Stimulated activated naive CD8-positive, alpha-beta T cell treated with anti-CD3 and anti-CD28 coated beads, Interleukin-15, Interleukin-2, amounts not matched to agents 100 ng/mL and 50 ng/mL, for 24 hours (primary cell): Measurements from ENCODE around the gene ATP6V1C2.

Experiments used
- H3K27ac Mint-ChIP-seq: one replicate; pipeline ENCODE4 v1.8.0; 2021; ENCODE audit warnings: mild to moderate bottlenecking, mixed read lengths
- H3K27me3 Mint-ChIP-seq: one replicate; pipeline ENCODE4 v1.8.0; 2021; ENCODE audit warnings: mixed read lengths
- H3K36me3 Mint-ChIP-seq: one replicate; pipeline ENCODE4 v1.8.0; 2021; ENCODE audit warnings: low read depth, mixed read lengths
- H3K4me1 Mint-ChIP-seq: one replicate; pipeline ENCODE4 v1.8.0; 2021; ENCODE audit warnings: low read depth, mixed read lengths
- H3K4me3 Mint-ChIP-seq: one replicate; pipeline ENCODE4 v1.8.0; 2021; ENCODE audit warnings: mild to moderate bottlenecking, mixed read lengths
- H3K9me3 Mint-ChIP-seq: one replicate; pipeline ENCODE4 v1.8.0; 2021; ENCODE audit warnings: mixed read lengths

Gene ATP6V1C2

GRCh38 chr2:10753156-10753555 is 31.7 kb downstream of the ATP6V1C2 start:
- no peaks in the 10 kb centered on the region for H3K4me1 Mint-ChIP-seq
- no peaks in the 10 kb centered on the region for H3K36me3 Mint-ChIP-seq
- no peak overlapping the region for H3K27ac Mint-ChIP-seq
- H3K4me3 Mint-ChIP-seq, result no peak overlapping the region
- peaks cover 10% of the 10 kb centered on the region for H3K27me3 Mint-ChIP-seq
- no peaks in the 10 kb centered on the region for H3K9me3 Mint-ChIP-seq

GRCh38 chr2:10753876-10754275 is 32.4 kb downstream of the ATP6V1C2 start:
- H3K4me3 Mint-ChIP-seq, result no peak overlapping the region
- H3K36me3 Mint-ChIP-seq, result no peaks in the 10 kb centered on the region
- H3K9me3 Mint-ChIP-seq, result no peaks in the 10 kb centered on the region
- H3K27ac Mint-ChIP-seq, result no peak overlapping the region
- no peaks in the 10 kb centered on the region for H3K4me1 Mint-ChIP-seq
- peaks cover 10% of the 10 kb centered on the region for H3K27me3 Mint-ChIP-seq

GRCh38 chr2:10755621-10756020 is 34.2 kb downstream of the ATP6V1C2 start:
- H3K4me1 Mint-ChIP-seq, result no peaks in the 10 kb centered on the region
- H3K27me3 Mint-ChIP-seq, result peaks cover 3% of the 10 kb centered on the region
- no peak overlapping the region for H3K4me3 Mint-ChIP-seq
- H3K9me3 Mint-ChIP-seq, result no peaks in the 10 kb centered on the region
- no peak overlapping the region for H3K27ac Mint-ChIP-seq
- no peaks in the 10 kb centered on the region for H3K36me3 Mint-ChIP-seq

GRCh38 chr2:10757814-10758286 is 36.4 kb downstream of the ATP6V1C2 start:
- Mint-ChIP-seq H3K9me3 (no peaks in the 10 kb centered on the region), H3K27ac (no peak overlapping the region), H3K36me3 (no peaks in the 10 kb centered on the region), H3K27me3 (no peaks in the 10 kb centered on the region), H3K4me1 (no peaks in the 10 kb centered on the region), H3K4me3 (no peak overlapping the region)

- Mint-ChIP-seq H3K4me1 (no peaks in the 10 kb centered on the region), H3K27me3 (no peaks in the 10 kb centered on the region), H3K36me3 (no peaks in the 10 kb centered on the region), H3K27ac (no peak overlapping the region), H3K4me3 (no peak overlapping the region), H3K9me3 (no peaks in the 10 kb centered on the region)
These were observed 37.8 kb downstream of the ATP6V1C2 start for GRCh38 chr2:10759151-10759714.

GRCh38 chr2:10760794-10761504 is 39.5 kb downstream of the ATP6V1C2 start:
- Mint-ChIP-seq H3K4me1 (no peaks in the 10 kb centered on the region), H3K9me3 (no peaks in the 10 kb centered on the region), H3K27ac (no peak overlapping the region)

GRCh38 chr2:10761591-10761990 is 40.2 kb downstream of the ATP6V1C2 start:
- Mint-ChIP-seq H3K4me1 (no peaks in the 10 kb centered on the region), H3K36me3 (no peaks in the 10 kb centered on the region), H3K27me3 (no peaks in the 10 kb centered on the region), H3K9me3 (no peaks in the 10 kb centered on the region), H3K4me3 (no peak overlapping the region), H3K27ac (no peak overlapping the region)

More at GRCh38 chr2:10760794-10761504, 39.5 kb downstream of the ATP6V1C2 start:
- no peaks in the 10 kb centered on the region for H3K27me3 Mint-ChIP-seq
- no peak overlapping the region for H3K4me3 Mint-ChIP-seq
- H3K36me3 Mint-ChIP-seq, result no peaks in the 10 kb centered on the region

- H3K4me1 Mint-ChIP-seq, result no peaks in the 10 kb centered on the region
- no peak overlapping the region for H3K27ac Mint-ChIP-seq
- H3K36me3 Mint-ChIP-seq, result no peaks in the 10 kb centered on the region
- no peaks in the 10 kb centered on the region for H3K27me3 Mint-ChIP-seq
- no peak overlapping the region for H3K4me3 Mint-ChIP-seq
- H3K9me3 Mint-ChIP-seq, result no peaks in the 10 kb centered on the region
These were observed 41.4 kb downstream of the ATP6V1C2 start for GRCh38 chr2:10762651-10763460.

- no peaks in the 10 kb centered on the region for H3K4me1 Mint-ChIP-seq
- H3K36me3 Mint-ChIP-seq, result no peaks in the 10 kb centered on the region
- H3K4me3 Mint-ChIP-seq, result no peak overlapping the region
- H3K27ac Mint-ChIP-seq, result no peak overlapping the region
- H3K9me3 Mint-ChIP-seq, result no peaks in the 10 kb centered on the region
- no peaks in the 10 kb centered on the region for H3K27me3 Mint-ChIP-seq
These were observed 42.0 kb downstream of the ATP6V1C2 start for GRCh38 chr2:10763461-10763800.

- Mint-ChIP-seq H3K4me3 (no peak overlapping the region), H3K27ac (no peak overlapping the region), H3K36me3 (no peaks in the 10 kb centered on the region), H3K4me1 (no peaks in the 10 kb centered on the region), H3K9me3 (no peaks in the 10 kb centered on the region), H3K27me3 (no peaks in the 10 kb centered on the region)
These were observed 42.8 kb downstream of the ATP6V1C2 start for GRCh38 chr2:10764096-10764785.

GRCh38 chr2:10764896-10765295 is 43.5 kb downstream of the ATP6V1C2 start:
- H3K4me1 Mint-ChIP-seq, result no peaks in the 10 kb centered on the region
- no peaks in the 10 kb centered on the region for H3K9me3 Mint-ChIP-seq
- no peak overlapping the region for H3K4me3 Mint-ChIP-seq
- no peaks in the 10 kb centered on the region for H3K36me3 Mint-ChIP-seq
- no peaks in the 10 kb centered on the region for H3K27me3 Mint-ChIP-seq
- H3K27ac Mint-ChIP-seq, result no peak overlapping the region

GRCh38 chr2:10765461-10765860 is 44.0 kb downstream of the ATP6V1C2 start:
- H3K9me3 Mint-ChIP-seq, result no peaks in the 10 kb centered on the region
- no peak overlapping the region for H3K4me3 Mint-ChIP-seq
- no peaks in the 10 kb centered on the region for H3K36me3 Mint-ChIP-seq
- H3K27me3 Mint-ChIP-seq, result no peaks in the 10 kb centered on the region
- no peaks in the 10 kb centered on the region for H3K4me1 Mint-ChIP-seq
- no peak overlapping the region for H3K27ac Mint-ChIP-seq

GRCh38 chr2:10765914-10766313 is 44.5 kb downstream of the ATP6V1C2 start:
- Mint-ChIP-seq H3K4me1 (no peaks in the 10 kb centered on the region), H3K9me3 (no peaks in the 10 kb centered on the region), H3K27ac (no peak overlapping the region), H3K4me3 (no peak overlapping the region), H3K27me3 (no peaks in the 10 kb centered on the region), H3K36me3 (no peaks in the 10 kb centered on the region)

GRCh38 chr2:10768063-10768507 is 46.7 kb downstream of the ATP6V1C2 start:
- no peak overlapping the region for H3K4me3 Mint-ChIP-seq
- H3K27me3 Mint-ChIP-seq, result no peaks in the 10 kb centered on the region
- H3K36me3 Mint-ChIP-seq, result no peaks in the 10 kb centered on the region
- no peaks in the 10 kb centered on the region for H3K4me1 Mint-ChIP-seq
- H3K9me3 Mint-ChIP-seq, result no peaks in the 10 kb centered on the region
- no peak overlapping the region for H3K27ac Mint-ChIP-seq
